ENCODE data around the gene KLHL26. TPM values are rescaled to one million over a fixed set of nuclear protein-coding genes. Genes with fewer than 3 reads are reported as not detected.
A peak's percentile ranks its signal among the peaks of the same experiment; 100 is the strongest.

Gene KLHL26
- total and polyA plus RNA-seq, 2 of the 4 experiments (the other 2 are of a cell fraction), result 2.2 to 4.7 TPM

DNA sequence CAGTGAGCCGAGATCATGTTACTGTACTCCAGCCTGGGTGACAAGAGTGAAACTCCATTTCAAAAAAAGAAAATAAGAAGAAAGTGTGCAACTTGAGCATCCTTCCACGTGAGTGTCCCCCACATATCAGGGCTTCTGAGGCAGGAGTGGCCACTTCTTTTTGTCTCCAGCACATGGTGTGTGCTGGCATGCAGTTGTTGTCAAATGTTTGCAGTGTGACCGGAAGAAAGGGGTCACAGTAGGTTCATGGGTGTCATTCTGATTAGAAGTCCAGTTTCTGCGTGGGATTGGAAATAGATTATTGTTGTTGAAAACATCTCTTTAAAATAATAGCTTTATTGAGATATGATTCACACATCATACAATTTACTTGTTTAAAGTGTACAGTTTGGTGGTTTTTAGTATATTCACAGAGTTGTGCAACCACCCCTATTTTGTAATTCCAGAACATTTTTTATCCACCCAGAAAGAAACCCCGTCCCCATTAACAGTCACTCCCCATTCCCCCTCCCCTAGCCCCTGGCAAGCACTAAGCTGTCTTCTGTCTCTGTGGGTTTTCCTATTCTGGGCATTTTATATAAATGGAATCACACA is 48.9 kb downstream of the KLHL26 start:
- Histone ChIP-seq H3K4ac (ENCODE audit: low read depth, low read length) (no peak overlapping the region), H3K4me2 (ENCODE audit: low read depth, low read length) (peak overlapping the region; percentile 11; the same call in 1 of the 2 replicates), H2AK5ac (ENCODE audit: low read depth, low read length) (no peak overlapping the region), H3K56ac (ENCODE audit: extremely low read depth, insufficient read depth, low read length) (no peak overlapping the region), H3K9me1 (ENCODE audit: insufficient read depth, low read length) (peaks cover 14% of the 10 kb centered on the region), H3K27ac (ENCODE audit: insufficient read depth, low read length) (peak overlapping the region; percentile 16; the same call in 1 of the 2 replicates), H2AK9ac (replicated peaks; ENCODE audit: low read depth, low read length, poor library complexity) (no peak overlapping the region), H2BK15ac (ENCODE audit: low read depth, low read length) (no peak overlapping the region), H3K9ac (ENCODE audit: low read depth, low read length) (no peak overlapping the region), H3K9me3 (ENCODE audit: control insufficient read depth, insufficient read depth, low read length) (no peaks in the 10 kb centered on the region), H3K79me1 (ENCODE audit: low read depth in 1 of 2, low read length in 2 of 2) (peaks cover 40 to 56% of the 10 kb centered on the region in 2 experiments), H3K36me3 (ENCODE audit: control insufficient read depth, insufficient read depth, low read length) (no peaks in the 10 kb centered on the region), H2AFZ (replicated peaks; ENCODE audit: low read length, poor library complexity) (no peak overlapping the region), H3K23ac (ENCODE audit: low read depth, low read length) (no peak overlapping the region), H3K4me3 (ENCODE audit: insufficient read depth, low read depth, low read length) (no peak overlapping the region), H4K5ac (ENCODE audit: low read depth, low read length) (no peak overlapping the region), H3K27me3 (ENCODE audit: control insufficient read depth, insufficient read depth, low read length) (no peaks in the 10 kb centered on the region), H4K8ac (ENCODE audit: low read depth in 2 of 2, low read length in 2 of 2) (no peak overlapping the region), H4K91ac (ENCODE audit: insufficient read depth, low read depth, low read length) (no peak overlapping the region), H2BK5ac (ENCODE audit: low read depth, low read length, poor library complexity, severe bottlenecking) (no peak overlapping the region), H2BK120ac (ENCODE audit: low read depth, low read length) (no peak overlapping the region), H3K4me1 (ENCODE audit: control insufficient read depth, insufficient read depth, low read length) (peaks cover 19% of the 10 kb centered on the region), H2BK20ac (ENCODE audit: low read depth, low read length) (no peak overlapping the region), H4K20me1 (ENCODE audit: insufficient read depth, low read length) (peaks cover 44% of the 10 kb centered on the region), H3K18ac (ENCODE audit: low read depth, low read length) (no peak overlapping the region), H3K14ac (replicated peaks; ENCODE audit: low read depth, low read length) (no peak overlapping the region)
- intact Hi-C loops (cut with micrococcal nuclease), result no loop called here
- BruUV-seq (replicated peaks), result no TSS peak
- DNase-seq (peak; percentile 13), ATAC-seq (ENCODE audit: low read depth) (no peak)
- dilution Hi-C loops (cut with HindIII; ENCODE audit: low sequenced_read_pairs, unreplicated experiment), result no loop called here
- no CpG with 5 or more reads among the region's 5 CpGs for WGBS, 2 experiments (ENCODE audit: extremely low coverage in 2 of 2, insufficient read length in 1 of 2)
- CTCF ChIA-PET, result interaction anchor here (0.6 kb wide), 1 partner anchor 62 kb away, joined by 3 read pairs; no protein-coding TSS in a partner anchor
- TF ChIP-seq, protein P1, sequence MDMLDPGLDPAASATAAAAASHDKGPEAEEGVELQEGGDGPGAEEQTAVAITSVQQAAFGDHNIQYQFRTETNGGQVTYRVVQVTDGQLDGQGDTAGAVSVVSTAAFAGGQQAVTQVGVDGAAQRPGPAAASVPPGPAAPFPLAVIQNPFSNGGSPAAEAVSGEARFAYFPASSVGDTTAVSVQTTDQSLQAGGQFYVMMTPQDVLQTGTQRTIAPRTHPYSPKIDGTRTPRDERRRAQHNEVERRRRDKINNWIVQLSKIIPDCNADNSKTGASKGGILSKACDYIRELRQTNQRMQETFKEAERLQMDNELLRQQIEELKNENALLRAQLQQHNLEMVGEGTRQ (IDR thresholded peaks at IDR 0.05; ENCODE audit: low read depth, low read length), result peak; percentile 11; the same call in 1 of the 2 replicates
- TF ChIP-seq, protein P2, sequence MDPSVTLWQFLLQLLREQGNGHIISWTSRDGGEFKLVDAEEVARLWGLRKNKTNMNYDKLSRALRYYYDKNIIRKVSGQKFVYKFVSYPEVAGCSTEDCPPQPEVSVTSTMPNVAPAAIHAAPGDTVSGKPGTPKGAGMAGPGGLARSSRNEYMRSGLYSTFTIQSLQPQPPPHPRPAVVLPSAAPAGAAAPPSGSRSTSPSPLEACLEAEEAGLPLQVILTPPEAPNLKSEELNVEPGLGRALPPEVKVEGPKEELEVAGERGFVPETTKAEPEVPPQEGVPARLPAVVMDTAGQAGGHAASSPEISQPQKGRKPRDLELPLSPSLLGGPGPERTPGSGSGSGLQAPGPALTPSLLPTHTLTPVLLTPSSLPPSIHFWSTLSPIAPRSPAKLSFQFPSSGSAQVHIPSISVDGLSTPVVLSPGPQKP (IDR thresholded peaks at IDR 0.05; ENCODE audit: borderline replicate concordance, low read depth, low read length), result no peak
- peak; percentile 36; the same call in 1 of the 2 replicates for TF ChIP-seq MXI1 (IDR thresholded peaks at IDR 0.05; ENCODE audit: borderline replicate concordance, low read depth, low read length)
- TF ChIP-seq CEBPB (IDR thresholded peaks at IDR 0.05; ENCODE audit: low read depth, low read length), result peak; percentile 85
- in situ Hi-C loops (cut with MboI; ENCODE audit: low sequenced_read_pairs), result no loop called here
- POLR2A ChIA-PET (ENCODE audit: unreplicated experiment), result no interaction called here

All from IMR-90 (cell line).